HepG2 (cell line): ENCODE data around the gene DDAH2. TPM values are rescaled to one million over a fixed set of nuclear protein-coding genes. Genes with fewer than 3 reads are reported as not detected.

ENCODE experiments used
- AGO1 ChIP-seq: fragments of 200-400 bp; formaldehyde crosslinking; IDR thresholded peaks from 2 replicates; pipeline ENCODE4 v1.6.1; 2017; ENCODE audit warnings: mild to moderate bottlenecking, low read depth, low read length, moderate library complexity; ENCODE audit not compliant: poor library complexity, severe bottlenecking
- CC2D1A ChIP-seq: sonication (generic); formaldehyde crosslinking; IDR thresholded peaks from 2 replicates; pipeline ENCODE4 v1.8.1; 2023; ENCODE audit warnings: mild to moderate bottlenecking, missing genetic modification reagents
- EED ChIP-seq: sonication (generic); formaldehyde crosslinking; IDR thresholded peaks from 2 replicates; pipeline ENCODE4 v1.5.0; 2020; ENCODE audit warnings: mild to moderate bottlenecking, missing genetic modification reagents
- ELF4 ChIP-seq: sonication (generic); formaldehyde crosslinking; IDR thresholded peaks from 2 replicates; pipeline ENCODE4 v1.5.0; 2020; ENCODE audit warnings: missing genetic modification reagents, mild to moderate bottlenecking, moderate library complexity, borderline replicate concordance
- GLI4 ChIP-seq: sonication (generic); formaldehyde crosslinking; IDR thresholded peaks from 2 replicates; pipeline ENCODE4 v1.5.1; 2020; ENCODE audit warnings: missing genetic modification reagents, mild to moderate bottlenecking, moderate library complexity, borderline replicate concordance
- JUND ChIP-seq: sonication (generic); formaldehyde crosslinking; IDR thresholded peaks from 2 replicates; pipeline ENCODE4 v1.8.0; 2022; ENCODE audit warnings: mild to moderate bottlenecking, missing genetic modification reagents
- KDM2A ChIP-seq: sonication (generic); formaldehyde crosslinking; IDR thresholded peaks from 2 replicates; pipeline ENCODE4 v1.4.0; 2020; ENCODE audit warnings: low read depth, missing genetic modification reagents, borderline replicate concordance
- NFE2L2 ChIP-seq: fragments of 150-350 bp; IDR thresholded peaks from 2 replicates; pipeline ENCODE4 v1.6.1; 2014; ENCODE audit warnings: low read length
- NPAS2 ChIP-seq: sonication (generic); formaldehyde crosslinking; IDR thresholded peaks from 2 replicates; pipeline ENCODE4 v1.8.0; 2022; ENCODE audit warnings: mild to moderate bottlenecking, missing genetic modification reagents, borderline replicate concordance
- PAF1 ChIP-seq: IDR thresholded peaks from 2 replicates; pipeline ENCODE4 v1.6.1; 2016; ENCODE audit warnings: missing genetic modification reagents, missing compliant biosample characterization
- RELA ChIP-seq: sonication (generic); formaldehyde crosslinking; IDR thresholded peaks from 2 replicates; pipeline ENCODE4 v1.4.0; 2020; ENCODE audit warnings: missing genetic modification reagents
- SETDB1 ChIP-seq: sonication (generic); formaldehyde crosslinking; IDR thresholded peaks from 2 replicates; pipeline ENCODE4 v1.5.1; 2020; ENCODE audit warnings: missing genetic modification reagents, mild to moderate bottlenecking, borderline replicate concordance
- TEAD2 ChIP-seq: sonication (generic); formaldehyde crosslinking; IDR thresholded peaks from 2 replicates; pipeline ENCODE4 v1.9.0; 2021; ENCODE audit warnings: missing genetic modification reagents
- TP53 ChIP-seq: sonication (generic); formaldehyde crosslinking; conservative IDR thresholded peaks from 2 replicates; pipeline ENCODE4 v1.4.0; 2020; ENCODE audit warnings: missing genetic modification reagents
- ZBTB3 ChIP-seq: sonication (generic); formaldehyde crosslinking; IDR thresholded peaks from 2 replicates; pipeline ENCODE4 v1.4.0; 2020; ENCODE audit warnings: low read depth, mild to moderate bottlenecking, moderate library complexity, missing genetic modification reagents, borderline replicate concordance
- ZFP90 ChIP-seq: sonication (generic); formaldehyde crosslinking; IDR thresholded peaks from 2 replicates; pipeline ENCODE4 v1.8.0; 2022; ENCODE audit warnings: missing genetic modification reagents, mild to moderate bottlenecking, inconsistent platforms, borderline replicate concordance
- ZNF33A ChIP-seq: sonication (generic); formaldehyde crosslinking; IDR thresholded peaks from 2 replicates; pipeline ENCODE4 v1.5.1; 2020; ENCODE audit warnings: missing genetic modification reagents, mild to moderate bottlenecking, moderate library complexity, borderline replicate concordance
- ZNF766 ChIP-seq: sonication (generic); formaldehyde crosslinking; IDR thresholded peaks from 2 replicates; pipeline ENCODE4 v1.5.0; 2020; ENCODE audit warnings: missing genetic modification reagents, borderline replicate concordance
- ZSCAN29 ChIP-seq: sonication (generic); formaldehyde crosslinking; conservative IDR thresholded peaks from 2 replicates; pipeline ENCODE4 v1.4.0; 2020; ENCODE audit warnings: mild to moderate bottlenecking, missing genetic modification reagents
- polyA plus RNA-seq, 8 experiments: library from polyadenylated mRNA; depleted of rRNA in 3 of 8; stranded (reverse) in 7 of 8; unstranded in 1 of 8; fragments of >200 nt; fragmentation: Illumina TruSeq in 4 of 8; extraction: Trizol in 4 of 8; gene quantifications; 2 replicates each; pipeline versions ENCODE4 v1.2.1 to v1.2.3, GENCODE V29; 2011 to 2016; ENCODE audit warnings: low read depth in 4 of 8, missing spikeins in 1 of 8, mixed read lengths in 1 of 8; ENCODE audit not compliant: insufficient read depth in 1 of 8
- total RNA-seq, 5 experiments: library from RNA; depleted of rRNA; stranded (reverse); fragments of >200 nt; fragmentation: Illumina TruSeq; extraction: Trizol; gene quantifications; 2 replicates each; pipeline ENCODE4 v1.2.3, GENCODE V29; 2016; ENCODE audit warnings: low read depth in 1 of 5
- TF ChIP-seq, protein P1 (sequence below): sonication (generic); formaldehyde crosslinking; IDR thresholded peaks from 2 replicates; pipeline ENCODE4 v1.4.0; 2020; ENCODE audit warnings: mild to moderate bottlenecking, low read depth, missing genetic modification reagents
- TF ChIP-seq, protein P2 (sequence below): sonication (generic); formaldehyde crosslinking; conservative IDR thresholded peaks from 2 replicates; pipeline ENCODE4 v1.8.0; 2022; ENCODE audit warnings: mild to moderate bottlenecking, moderate library complexity, missing genetic modification reagents
- TF ChIP-seq, protein P3 (sequence below): IDR thresholded peaks from 2 replicates; pipeline ENCODE4 v1.6.1; 2016; ENCODE audit warnings: low read depth, missing genetic modification reagents, missing compliant biosample characterization

Gene DDAH2
- total and polyA plus RNA-seq, 2 of the 13 experiments (the other 11 are each of a cell fraction or from before 2014, with no cell fraction given), result 16.4 to 21.1 TPM

DNA sequence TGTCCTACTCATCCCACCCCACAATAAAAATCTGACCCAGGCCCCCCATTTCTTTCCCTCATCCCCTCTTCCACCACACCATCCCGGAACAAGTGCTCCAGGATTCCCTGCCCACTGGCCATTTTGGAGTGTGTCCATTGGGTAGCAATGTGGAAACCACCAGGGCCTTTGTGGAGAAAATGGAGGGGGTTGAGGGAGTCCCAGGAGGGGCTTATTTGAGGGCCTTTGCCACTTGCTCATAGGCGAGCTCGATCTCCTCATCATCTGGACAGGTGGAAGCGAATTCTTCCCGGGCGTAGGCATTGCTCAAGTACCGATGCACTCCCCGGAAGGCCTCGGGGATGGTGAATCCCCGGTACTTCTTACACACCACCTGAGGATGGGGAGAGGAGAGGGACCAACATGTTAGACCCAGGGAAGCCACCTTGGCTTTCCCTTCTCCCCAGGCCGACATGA is 1.6 kb upstream of the DDAH2 start (continued):
- TF ChIP-seq, protein P1, sequence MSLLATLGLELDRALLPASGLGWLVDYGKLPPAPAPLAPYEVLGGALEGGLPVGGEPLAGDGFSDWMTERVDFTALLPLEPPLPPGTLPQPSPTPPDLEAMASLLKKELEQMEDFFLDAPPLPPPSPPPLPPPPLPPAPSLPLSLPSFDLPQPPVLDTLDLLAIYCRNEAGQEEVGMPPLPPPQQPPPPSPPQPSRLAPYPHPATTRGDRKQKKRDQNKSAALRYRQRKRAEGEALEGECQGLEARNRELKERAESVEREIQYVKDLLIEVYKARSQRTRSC, result no peak
- TF ChIP-seq NFE2L2 (no peak), AGO1 (no peak), TP53 (CRISPR knock-in tag) (no peak), SETDB1 (CRISPR knock-in tag) (no peak), ZBTB3 (CRISPR knock-in tag) (no peak), NPAS2 (no peak), PAF1 (CRISPR knock-in tag) (0 out of 2 replicates have a peak, but pooled peaks have one; percentile 67), ZFP90 (no peak), TEAD2 (no peak), JUND (CRISPR knock-in tag) (no peak), ZNF33A (no peak; the same call in 1 of the 2 replicates), RELA (CRISPR knock-in tag) (no peak), ZNF766 (CRISPR knock-in tag) (no peak), ZSCAN29 (no peak), GLI4 (CRISPR knock-in tag) (no peak), KDM2A (CRISPR knock-in tag) (no peak), CC2D1A (no peak), ELF4 (CRISPR knock-in tag) (no peak), EED (CRISPR knock-in tag) (no peak)
- TF ChIP-seq, protein P2, sequence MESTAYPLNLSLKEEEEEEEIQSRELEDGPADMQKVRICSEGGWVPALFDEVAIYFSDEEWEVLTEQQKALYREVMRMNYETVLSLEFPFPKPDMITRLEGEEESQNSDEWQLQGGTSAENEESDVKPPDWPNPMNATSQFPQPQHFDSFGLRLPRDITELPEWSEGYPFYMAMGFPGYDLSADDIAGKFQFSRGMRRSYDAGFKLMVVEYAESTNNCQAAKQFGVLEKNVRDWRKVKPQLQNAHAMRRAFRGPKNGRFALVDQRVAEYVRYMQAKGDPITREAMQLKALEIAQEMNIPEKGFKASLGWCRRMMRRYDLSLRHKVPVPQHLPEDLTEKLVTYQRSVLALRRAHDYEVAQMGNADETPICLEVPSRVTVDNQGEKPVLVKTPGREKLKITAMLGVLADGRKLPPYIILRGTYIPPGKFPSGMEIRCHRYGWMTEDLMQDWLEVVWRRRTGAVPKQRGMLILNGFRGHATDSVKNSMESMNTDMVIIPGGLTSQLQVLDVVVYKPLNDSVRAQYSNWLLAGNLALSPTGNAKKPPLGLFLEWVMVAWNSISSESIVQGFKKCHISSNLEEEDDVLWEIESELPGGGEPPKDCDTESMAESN (CRISPR knock-in tag), result 0 out of 2 replicates have a peak, but pooled peaks have one; percentile 16
- TF ChIP-seq, protein P3, sequence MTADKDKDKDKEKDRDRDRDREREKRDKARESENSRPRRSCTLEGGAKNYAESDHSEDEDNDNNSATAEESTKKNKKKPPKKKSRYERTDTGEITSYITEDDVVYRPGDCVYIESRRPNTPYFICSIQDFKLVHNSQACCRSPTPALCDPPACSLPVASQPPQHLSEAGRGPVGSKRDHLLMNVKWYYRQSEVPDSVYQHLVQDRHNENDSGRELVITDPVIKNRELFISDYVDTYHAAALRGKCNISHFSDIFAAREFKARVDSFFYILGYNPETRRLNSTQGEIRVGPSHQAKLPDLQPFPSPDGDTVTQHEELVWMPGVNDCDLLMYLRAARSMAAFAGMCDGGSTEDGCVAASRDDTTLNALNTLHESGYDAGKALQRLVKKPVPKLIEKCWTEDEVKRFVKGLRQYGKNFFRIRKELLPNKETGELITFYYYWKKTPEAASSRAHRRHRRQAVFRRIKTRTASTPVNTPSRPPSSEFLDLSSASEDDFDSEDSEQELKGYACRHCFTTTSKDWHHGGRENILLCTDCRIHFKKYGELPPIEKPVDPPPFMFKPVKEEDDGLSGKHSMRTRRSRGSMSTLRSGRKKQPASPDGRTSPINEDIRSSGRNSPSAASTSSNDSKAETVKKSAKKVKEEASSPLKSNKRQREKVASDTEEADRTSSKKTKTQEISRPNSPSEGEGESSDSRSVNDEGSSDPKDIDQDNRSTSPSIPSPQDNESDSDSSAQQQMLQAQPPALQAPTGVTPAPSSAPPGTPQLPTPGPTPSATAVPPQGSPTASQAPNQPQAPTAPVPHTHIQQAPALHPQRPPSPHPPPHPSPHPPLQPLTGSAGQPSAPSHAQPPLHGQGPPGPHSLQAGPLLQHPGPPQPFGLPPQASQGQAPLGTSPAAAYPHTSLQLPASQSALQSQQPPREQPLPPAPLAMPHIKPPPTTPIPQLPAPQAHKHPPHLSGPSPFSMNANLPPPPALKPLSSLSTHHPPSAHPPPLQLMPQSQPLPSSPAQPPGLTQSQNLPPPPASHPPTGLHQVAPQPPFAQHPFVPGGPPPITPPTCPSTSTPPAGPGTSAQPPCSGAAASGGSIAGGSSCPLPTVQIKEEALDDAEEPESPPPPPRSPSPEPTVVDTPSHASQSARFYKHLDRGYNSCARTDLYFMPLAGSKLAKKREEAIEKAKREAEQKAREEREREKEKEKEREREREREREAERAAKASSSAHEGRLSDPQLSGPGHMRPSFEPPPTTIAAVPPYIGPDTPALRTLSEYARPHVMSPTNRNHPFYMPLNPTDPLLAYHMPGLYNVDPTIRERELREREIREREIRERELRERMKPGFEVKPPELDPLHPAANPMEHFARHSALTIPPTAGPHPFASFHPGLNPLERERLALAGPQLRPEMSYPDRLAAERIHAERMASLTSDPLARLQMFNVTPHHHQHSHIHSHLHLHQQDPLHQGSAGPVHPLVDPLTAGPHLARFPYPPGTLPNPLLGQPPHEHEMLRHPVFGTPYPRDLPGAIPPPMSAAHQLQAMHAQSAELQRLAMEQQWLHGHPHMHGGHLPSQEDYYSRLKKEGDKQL, result no peak
